ENCODE data around the gene SPATA13.
A peak's percentile ranks its signal among the peaks of the same experiment; 100 is the strongest.

SPATA13 gene

DNA sequence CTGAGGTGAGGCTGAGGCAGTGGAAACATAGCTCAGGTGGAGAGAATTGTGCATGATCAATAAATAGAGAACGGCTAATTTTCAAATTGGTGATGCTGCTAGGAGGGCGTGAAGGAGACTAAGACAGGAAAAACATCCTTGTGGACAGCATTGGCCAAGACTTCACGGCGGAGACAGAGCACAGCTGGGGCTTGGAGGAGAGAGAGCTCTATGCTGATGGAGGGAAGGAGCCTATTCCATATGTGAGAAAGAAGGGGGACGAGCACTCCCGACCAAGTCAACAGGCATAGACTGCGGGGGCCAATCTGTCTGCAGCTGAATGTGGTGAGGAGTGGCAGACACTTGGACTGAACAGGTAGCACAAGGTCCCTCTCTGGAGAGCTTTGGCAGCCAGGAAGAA lies 14.8 kb upstream of the SPATA13 start:
- no peak for DNase-seq (ENCODE audit: low read depth, low spot score)
- H3K4me3 ChIP-seq (ENCODE audit: low read depth, low read length) = no peak overlapping the region
- ChIA-PET CTCF (interaction anchor here (2.2 kb wide), 1 partner anchor 83 kb away, joined by 5 read pairs; no protein-coding TSS in a partner anchor), POLR2A (no interaction called here)
- no peak for TF ChIP-seq CTCF (IDR thresholded peaks at IDR 0.05; ENCODE audit: insufficient read depth, low read length, missing control alignments)

DNA sequence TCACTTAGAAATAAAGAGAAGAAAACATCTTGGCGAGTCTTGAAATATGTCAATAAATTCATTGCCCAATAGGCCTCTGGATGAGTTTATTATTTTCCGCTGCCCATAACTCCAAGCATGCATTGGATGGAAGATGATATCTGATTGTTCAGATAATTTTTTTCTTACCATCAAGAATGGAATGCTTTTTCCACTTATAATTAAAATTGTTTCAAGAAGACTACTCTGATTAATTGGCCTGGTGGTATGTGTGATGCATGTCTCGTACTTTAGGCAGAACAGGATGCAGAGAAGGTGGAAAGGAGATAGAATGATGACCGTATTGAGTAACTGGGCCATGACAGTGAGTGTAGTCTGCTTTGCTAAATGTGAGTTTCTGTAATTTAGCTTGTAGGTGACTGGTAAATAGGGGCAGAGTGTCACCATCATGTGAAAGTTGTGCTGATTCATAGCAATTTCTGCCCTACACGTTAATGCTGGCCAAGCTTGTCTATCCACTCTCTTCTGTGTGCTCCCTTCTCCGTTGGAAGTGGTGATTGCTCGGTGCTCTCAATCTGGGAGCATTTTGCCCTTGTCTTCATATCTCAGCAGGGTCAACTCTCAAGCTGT lies 13.5 kb upstream of the SPATA13 start:
- no peak for DNase-seq (ENCODE audit: low read depth, low spot score)
- H3K4me3 ChIP-seq (ENCODE audit: low read depth, low read length) = no peak overlapping the region
- ChIA-PET CTCF (interaction anchor here (0.5 kb wide), 1 partner anchor 122 kb away, joined by 3 read pairs; no protein-coding TSS in a partner anchor), POLR2A (no interaction called here)
- no peak for TF ChIP-seq CTCF (IDR thresholded peaks at IDR 0.05; ENCODE audit: insufficient read depth, low read length, missing control alignments)

DNA sequence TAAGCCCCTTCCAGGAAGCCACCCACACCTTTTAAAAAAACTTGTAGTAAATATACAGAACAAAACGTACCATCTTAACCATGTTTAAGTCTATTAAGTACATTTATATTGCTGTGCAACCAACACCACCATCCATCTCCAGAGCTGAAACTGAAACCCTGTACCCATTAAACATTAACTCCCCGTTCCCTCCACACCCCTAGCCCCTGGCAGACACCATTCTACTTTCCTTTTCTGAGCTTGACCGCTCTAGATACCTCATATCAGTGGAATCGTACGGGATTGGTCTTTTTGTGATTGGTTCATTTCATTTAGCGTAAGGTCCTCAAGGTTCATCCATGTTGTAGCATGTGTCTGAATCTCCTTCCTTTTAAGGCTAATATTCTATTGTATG lies 13.0 kb upstream of the SPATA13 start:
- no peak for TF ChIP-seq CTCF (IDR thresholded peaks at IDR 0.05; ENCODE audit: insufficient read depth, low read length, missing control alignments)
- DNase-seq (ENCODE audit: low read depth, low spot score) = no peak
- CTCF ChIA-PET = interaction anchor here (0.5 kb wide), 1 partner anchor 122 kb away, joined by 3 read pairs; no protein-coding TSS in a partner anchor
- no peak overlapping the region for H3K4me3 ChIP-seq (ENCODE audit: low read depth, low read length)
- POLR2A ChIA-PET = no interaction called here

GRCh38 chr13:24148414-24149235 lies 11.9 kb upstream of the SPATA13 start:
- DNase-seq (ENCODE audit: low read depth, low spot score) = peak; percentile 83
- POLR2A ChIA-PET = no interaction called here
- peak; percentile 25 for TF ChIP-seq CTCF (IDR thresholded peaks at IDR 0.05; ENCODE audit: insufficient read depth, low read length, missing control alignments)
- H3K4me3 ChIP-seq (ENCODE audit: low read depth, low read length) = no peak overlapping the region
- CTCF ChIA-PET = interaction anchor here (1.7 kb wide), 1 partner anchor 12 kb away, joined by 9 read pairs; the partner anchor contains the start of gene SPATA13

DNA sequence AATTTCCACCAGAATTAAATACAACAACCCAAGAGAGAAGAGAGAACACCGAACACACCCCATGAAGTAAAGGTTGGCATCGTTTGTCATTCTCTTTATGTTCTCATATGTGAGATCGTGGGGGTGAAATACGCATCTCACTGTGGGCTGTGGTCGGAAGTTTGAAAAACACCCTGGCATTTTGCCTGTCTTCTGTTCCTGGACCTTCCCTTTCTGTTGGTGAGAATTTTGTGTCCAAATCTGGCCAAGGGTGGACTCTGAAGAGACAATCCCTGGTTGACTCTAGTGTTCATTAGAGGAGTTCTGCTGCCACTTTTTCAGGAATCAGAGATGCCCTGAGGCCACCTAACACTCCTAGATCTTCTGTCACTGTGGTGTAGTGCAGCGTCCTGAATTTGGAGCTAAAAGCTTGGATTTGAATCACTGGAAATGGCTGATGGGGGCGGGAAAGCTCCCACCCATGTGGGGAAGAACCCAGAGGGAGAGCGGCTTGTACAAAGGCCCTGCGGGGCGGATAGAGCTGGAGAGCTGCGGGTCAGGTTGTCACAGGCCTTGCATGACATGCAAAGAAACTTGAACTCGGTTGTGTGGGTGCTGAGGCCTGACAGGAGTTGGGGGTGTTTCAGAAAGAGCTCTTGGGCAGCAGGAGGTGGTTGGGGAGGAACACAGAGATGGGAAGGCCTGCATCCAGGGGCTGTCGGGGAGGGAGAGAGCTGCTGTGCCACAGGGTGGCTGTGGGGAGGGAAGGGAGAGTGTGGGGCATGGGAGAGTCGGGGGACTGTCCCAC lies 11.1 kb upstream of the SPATA13 start:
- ChIA-PET POLR2A (interaction anchor here (0.6 kb wide), 1 partner anchor 11 kb away, joined by 3 read pairs; no protein-coding TSS in a partner anchor), CTCF (interaction anchor here (1.7 kb wide), 1 partner anchor 11 kb away, joined by 9 read pairs; the partner anchor contains the start of gene SPATA13)
- no peak overlapping the region for H3K4me3 ChIP-seq (ENCODE audit: low read depth, low read length)
- no peak for TF ChIP-seq CTCF (IDR thresholded peaks at IDR 0.05; ENCODE audit: insufficient read depth, low read length, missing control alignments)
- DNase-seq (ENCODE audit: low read depth, low spot score) = no peak

Data from AG04449 (cell line).